Ecto neural progenitor cell (in vitro differentiated cells): Measurements from ENCODE around the gene DCAF7.

Experiments used
- DNase-seq: peaks from one replicate; pipeline ENCODE4 v3.0.0-alpha.2; 2018; ENCODE audit warnings: low spot score

Gene DCAF7

DNA sequence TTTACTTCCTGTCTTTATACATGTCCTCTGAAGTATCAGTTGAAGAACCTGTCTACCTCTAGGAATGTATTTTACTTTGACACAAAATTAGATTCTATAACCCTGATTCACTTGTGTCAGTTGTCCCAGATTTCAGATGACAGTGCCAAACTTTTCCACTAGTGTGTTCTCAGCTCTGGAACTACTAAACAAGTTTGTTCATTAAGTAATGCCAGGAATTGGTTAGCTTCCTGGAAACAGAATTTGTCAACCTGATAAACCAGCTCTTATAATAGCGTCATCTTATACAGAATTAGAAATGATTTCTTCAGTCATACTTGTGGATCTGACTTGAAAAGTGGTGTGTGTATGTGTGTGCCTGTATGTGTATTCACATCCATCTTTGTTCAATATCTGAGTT, 79.3 kb downstream of the DCAF7 start:
- no peak for DNase-seq

DNA sequence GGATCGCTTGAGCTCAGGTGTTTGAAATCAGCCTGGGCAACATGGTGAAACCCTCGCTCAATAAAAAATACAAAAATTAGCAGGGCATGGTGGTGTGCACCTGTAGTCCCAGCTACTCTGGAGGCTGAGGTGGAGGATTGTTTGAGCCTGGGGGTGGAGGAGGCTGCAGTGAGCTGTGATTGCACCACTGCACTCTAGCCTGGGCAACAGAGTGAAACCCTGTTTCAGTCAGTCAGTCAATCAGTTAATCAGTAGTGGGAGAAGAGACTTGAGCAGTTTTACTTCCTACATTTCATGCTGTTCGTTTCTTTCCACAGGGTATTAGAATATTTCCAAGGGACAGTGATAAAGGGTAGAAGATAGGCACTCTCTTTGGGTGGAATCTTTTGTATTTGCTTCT, 80.8 kb downstream of the DCAF7 start:
- DNase-seq = no peak

DNA sequence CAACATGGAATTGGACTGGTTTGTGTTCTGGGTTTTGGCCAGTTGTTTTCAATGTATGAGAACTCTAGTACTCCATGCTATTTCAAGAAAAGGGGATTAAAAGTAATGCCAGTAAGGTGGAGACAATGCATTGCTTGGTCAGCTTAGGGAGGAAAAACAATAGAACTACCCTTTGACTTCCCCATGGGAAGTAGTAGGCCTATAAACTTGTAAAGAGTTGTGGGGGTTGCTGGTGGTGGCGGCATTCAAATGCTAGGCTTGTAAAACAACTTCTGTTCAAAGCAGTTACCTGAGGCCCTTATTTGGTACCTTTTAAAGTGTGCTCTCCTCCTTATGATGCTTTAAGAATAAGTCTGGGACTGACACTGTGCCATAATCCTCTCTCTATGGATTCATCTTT, 81.3 kb downstream of the DCAF7 start:
- DNase-seq = no peak

DNA sequence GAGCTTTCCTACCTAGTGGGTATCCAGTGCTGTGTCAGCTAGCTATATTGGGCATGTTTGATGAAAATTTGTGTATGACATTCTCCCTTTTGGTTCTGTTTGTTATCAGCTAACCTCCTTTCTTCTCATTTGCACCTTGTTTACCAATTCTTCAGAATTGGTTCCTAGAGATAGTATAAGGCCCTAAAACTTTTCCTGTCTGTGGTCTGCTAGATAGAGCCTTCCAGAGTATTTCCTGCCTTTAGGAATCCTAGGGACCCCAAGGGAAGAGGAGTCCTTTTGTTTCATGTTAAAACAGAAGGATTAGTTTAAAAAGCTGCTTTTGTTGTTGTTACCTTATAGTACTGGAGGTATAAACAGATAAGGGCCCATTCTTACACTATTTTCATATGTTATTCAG, 83.5 kb downstream of the DCAF7 start:
- DNase-seq = no peak

DNA sequence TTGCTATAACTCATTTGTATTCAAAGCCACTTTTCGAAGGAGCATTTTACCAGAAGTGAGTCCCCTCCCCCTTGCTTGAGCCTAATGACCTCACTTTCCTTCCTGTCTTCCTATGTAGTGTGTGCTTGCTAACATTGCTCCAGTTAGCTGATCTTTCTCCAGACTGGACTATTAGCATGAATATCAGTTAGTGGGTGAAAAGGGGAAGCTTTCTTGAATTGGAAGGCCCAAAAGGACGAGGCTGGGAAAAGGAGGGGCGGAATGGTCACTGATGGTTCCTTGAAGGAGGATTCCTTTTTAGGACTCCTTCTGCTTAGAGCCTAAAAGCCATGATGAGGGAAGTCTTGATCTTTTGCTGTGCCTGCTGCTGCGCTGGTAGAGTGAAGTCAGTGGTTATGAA, 83.9 kb downstream of the DCAF7 start:
- no peak for DNase-seq

DNA sequence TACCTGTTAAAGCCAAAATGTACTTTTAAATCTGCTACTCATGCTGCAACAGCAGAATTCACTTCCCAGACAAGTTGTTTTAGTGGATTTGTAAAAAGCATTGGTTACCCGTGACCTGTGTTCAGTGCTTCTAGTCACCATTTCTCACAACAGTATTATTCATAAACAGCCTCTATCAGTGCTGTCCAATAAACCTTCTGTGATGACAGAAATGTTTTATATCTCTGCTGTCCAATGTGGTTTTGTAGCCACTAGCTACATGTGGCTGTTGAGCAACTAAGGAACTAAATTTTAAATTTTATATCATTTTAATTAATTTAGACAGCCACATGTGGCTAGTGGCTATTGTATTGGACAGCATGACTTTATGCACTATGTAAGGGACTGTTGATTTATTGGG, 84.5 kb downstream of the DCAF7 start:
- DNase-seq = no peak

DNA sequence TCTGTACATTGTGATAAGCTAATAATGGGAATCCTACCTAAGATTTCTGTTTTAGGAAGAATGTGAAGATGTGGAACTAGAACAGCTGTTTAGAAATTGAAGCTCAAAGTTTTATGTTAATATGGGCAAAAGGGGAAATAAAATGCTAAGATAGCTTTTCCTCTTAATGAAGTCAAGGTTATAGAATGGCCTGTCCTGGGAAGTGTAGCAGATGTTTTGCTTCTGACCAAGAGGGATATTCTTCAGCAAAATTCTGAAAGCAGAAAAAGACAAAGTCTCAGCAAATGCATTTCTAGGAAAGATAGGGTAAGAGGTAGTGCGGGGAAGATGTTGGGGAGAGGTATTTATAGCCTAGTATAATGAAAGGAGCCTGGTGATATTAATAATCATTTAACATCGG, 85.0 kb downstream of the DCAF7 start:
- no peak for DNase-seq

DNA sequence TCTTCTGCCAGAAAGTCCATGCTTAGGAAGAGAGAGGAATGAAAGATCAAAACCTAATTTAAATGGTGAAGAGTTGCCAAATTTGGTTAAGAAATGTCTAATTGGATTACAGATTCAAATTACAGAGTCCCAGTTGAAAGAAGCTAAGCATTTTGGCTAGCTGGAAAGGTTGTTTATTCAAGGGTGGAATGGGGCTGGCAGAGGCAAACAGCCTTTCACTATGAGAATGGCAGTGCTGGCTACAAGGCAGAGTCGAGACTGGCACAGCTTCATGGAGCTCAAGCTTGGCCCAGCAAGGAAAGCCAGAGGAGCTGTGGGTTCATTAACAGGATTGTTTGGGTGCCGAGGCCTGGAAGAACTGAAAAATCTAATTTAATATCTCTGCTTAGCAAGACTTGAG, 85.5 kb downstream of the DCAF7 start:
- DNase-seq = no peak

DNA sequence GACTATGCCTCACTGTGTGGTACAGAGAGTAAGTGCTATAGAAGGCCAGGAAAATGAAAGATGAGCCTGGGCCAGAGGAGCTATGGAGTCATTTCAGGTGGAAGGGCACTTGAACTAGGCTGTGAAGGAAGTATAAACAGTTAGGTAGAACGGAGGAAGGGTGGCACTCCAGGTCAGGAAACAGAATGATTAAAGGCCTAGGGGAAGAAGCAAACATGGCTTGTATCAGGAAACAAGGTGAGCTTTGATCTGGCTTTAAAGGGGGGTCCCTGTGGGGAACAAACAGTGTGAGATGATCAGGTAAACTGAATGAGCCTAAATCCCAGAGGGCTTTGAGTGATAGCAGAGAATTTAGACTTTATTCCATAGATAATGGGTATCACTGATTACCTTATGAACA, 88.8 kb downstream of the DCAF7 start:
- no peak for DNase-seq

DNA sequence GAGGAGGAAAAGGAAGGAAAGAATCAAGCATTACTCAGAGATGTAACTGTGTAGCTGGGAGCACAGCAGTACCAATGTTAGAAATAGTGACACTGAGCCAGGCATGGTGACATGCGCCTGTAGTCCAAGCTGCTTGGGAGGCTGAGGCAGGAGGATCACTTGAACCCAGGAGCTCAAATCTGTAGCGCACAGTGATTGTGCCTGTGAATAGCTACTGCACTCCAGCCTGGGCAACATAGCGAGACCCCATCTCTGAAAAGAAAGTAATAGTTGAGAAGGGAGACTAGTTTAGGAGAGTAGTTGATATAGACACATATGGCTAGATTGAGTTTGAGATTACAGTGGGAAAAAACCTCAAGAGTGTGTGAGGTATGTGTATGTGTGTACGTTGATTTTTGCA, 89.8 kb downstream of the DCAF7 start:
- no peak for DNase-seq

DNA sequence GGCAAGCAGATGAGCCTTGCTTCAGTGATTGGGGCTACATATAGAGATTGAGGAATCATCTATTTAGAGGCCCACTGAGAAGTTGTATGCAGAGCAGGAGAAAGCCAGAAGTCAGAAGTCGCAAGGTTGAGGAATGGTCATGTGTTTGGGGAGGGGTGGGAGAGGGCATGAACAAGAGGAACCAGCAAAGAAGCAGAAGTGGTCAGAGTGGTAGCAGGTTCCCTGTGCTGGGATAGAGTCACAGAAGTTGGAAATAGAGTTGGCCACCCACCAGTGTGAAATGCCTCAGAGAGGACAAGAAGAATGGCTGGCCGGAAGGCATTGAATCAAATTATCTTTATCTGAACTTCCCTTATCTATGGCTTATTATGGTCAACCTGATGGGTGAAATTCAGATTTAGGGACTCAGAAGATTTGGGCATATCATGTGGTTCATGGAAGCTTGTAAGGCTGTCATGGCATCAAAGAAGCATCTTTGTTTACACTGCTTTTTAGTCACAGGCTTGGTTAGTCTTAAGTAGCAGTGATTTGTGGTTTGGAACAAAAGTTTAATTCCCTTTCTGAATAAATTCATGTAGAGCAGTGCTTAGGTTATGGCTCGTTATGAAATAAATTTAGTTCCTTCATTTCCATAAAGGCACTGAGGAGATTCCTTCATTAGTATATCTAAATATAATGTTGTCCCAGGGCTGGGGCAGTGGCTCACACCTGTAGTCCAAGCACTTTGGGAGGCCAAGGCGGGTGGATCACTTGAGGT, 91.6 kb downstream of the DCAF7 start:
- no peak for DNase-seq
